ENCODE results near the gene LMX1B.

Gene LMX1B

GRCh38 chr9:126684345-126684744 lies 70.6 kb downstream of the LMX1B start:
- H3K4me3 ChIP-seq (ENCODE audit: low read length) = no peak overlapping the region
- DNase-seq (ENCODE audit: low read depth) = no peak
- TF ChIP-seq CTCF (conservative IDR thresholded peaks at IDR 0.05; ENCODE audit: low read depth, low read length) = no peak

- TF ChIP-seq CTCF (conservative IDR thresholded peaks at IDR 0.05; ENCODE audit: low read depth, low read length) = no peak
- no peak for DNase-seq (ENCODE audit: low read depth)
- H3K4me3 ChIP-seq (ENCODE audit: low read length) = no peak overlapping the region
Observed at GRCh38 chr9:126684965-126685465, 71.3 kb downstream of the LMX1B start.

- no peak for DNase-seq (ENCODE audit: low read depth)
- TF ChIP-seq CTCF (conservative IDR thresholded peaks at IDR 0.05; ENCODE audit: low read depth, low read length) = no peak
- H3K4me3 ChIP-seq (ENCODE audit: low read length) = no peak overlapping the region
Observed at GRCh38 chr9:126687930-126688461, 74.3 kb downstream of the LMX1B start.

- no peak for DNase-seq (ENCODE audit: low read depth)
- H3K4me3 ChIP-seq (ENCODE audit: low read length) = no peak overlapping the region
- TF ChIP-seq CTCF (conservative IDR thresholded peaks at IDR 0.05; ENCODE audit: low read depth, low read length) = no peak
Observed at GRCh38 chr9:126688617-126689016, 74.9 kb downstream of the LMX1B start.

- DNase-seq (ENCODE audit: low read depth) = no peak
- no peak overlapping the region for H3K4me3 ChIP-seq (ENCODE audit: low read length)
- no peak for TF ChIP-seq CTCF (conservative IDR thresholded peaks at IDR 0.05; ENCODE audit: low read depth, low read length)
Observed at GRCh38 chr9:126689027-126689825, 75.5 kb downstream of the LMX1B start.

GRCh38 chr9:126690431-126691051 lies 76.8 kb downstream of the LMX1B start:
- peak; percentile 80 for TF ChIP-seq CTCF (conservative IDR thresholded peaks at IDR 0.05; ENCODE audit: low read depth, low read length)
- no peak overlapping the region for H3K4me3 ChIP-seq (ENCODE audit: low read length)
- DNase-seq (ENCODE audit: low read depth) = no peak

All from retinal pigment epithelial cell (primary cell).